ENCODE measurements around the gene SEPHS2.
"Not testable (repeated sequence)": the region's sequence is repeated elsewhere in the genome, so short reads cannot be mapped to it uniquely, and the experiment has no call there.

Gene SEPHS2, protein sequence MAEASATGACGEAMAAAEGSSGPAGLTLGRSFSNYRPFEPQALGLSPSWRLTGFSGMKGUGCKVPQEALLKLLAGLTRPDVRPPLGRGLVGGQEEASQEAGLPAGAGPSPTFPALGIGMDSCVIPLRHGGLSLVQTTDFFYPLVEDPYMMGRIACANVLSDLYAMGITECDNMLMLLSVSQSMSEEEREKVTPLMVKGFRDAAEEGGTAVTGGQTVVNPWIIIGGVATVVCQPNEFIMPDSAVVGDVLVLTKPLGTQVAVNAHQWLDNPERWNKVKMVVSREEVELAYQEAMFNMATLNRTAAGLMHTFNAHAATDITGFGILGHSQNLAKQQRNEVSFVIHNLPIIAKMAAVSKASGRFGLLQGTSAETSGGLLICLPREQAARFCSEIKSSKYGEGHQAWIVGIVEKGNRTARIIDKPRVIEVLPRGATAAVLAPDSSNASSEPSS

DNA sequence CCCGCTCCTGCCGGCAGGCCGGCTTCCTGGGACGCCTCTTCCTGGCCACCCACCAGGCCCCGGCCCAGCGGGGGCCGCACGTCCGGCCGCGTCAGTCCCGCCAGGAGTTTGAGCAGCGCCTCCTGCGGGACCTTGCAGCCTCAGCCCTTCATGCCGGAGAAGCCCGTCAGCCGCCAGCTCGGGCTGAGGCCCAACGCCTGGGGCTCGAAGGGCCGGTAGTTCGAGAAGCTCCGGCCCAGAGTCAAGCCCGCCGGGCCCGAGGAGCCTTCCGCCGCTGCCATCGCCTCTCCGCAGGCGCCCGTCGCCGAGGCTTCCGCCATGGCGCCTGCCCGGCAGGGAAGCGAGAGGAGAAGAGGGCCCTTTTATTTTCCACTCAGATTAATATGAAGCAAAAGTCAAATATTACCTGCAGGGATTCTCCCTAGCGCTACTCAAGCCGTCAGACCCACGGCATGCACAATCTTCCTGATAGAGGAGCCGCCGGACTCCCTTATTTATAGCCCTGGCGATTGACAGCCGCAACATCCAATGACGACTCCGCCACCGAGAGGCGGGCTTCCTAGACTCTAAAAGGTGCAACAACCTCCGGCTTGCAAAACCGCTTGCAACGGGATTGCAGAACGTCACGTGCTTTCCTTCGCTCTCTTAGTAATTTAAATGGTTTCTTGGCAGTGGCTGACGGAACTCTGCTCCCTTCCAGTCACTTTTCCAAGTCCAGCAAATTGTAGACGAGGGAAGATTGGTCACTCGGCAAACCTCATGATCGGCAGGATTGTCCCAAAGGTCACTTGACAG, at the start of gene SEPHS2:
TSS of gene SEPHS2 (minus strand) at position 467 of the 795 bp plus-strand sequence. CDS start at position 320, 147 bp downstream.
- DNase-seq: peak; percentile 95

GRCh38 chr16:30494709-30495108, 49.0 kb upstream of the SEPHS2 start:
- no peak for DNase-seq

DNA sequence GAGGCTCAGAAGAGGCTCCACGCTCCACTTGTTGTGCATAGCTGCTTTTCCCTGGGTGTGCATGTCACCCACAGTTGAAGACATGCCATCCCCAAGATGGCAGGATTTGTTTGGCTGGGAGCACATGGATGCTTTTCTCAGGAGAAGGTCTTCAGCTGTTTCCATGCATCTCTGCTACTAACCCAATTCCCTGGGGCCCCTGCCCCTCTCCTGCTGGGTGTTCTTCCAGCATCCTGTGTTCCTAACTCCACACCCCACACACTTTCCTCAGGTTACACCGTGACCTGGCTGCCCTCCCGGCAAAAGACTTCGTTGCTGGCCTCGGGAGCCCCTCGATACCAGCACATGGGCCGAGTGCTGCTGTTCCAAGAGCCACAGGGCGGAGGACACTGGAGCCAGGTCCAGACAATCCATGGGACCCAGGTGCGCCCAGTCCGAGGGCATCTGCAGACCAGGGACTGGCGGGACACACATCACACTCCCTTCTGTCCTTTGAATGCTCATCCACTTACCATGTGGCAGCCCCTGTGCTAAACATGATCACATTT, 48.3 kb upstream of the SEPHS2 start:
- DNase-seq: no peak

DNA sequence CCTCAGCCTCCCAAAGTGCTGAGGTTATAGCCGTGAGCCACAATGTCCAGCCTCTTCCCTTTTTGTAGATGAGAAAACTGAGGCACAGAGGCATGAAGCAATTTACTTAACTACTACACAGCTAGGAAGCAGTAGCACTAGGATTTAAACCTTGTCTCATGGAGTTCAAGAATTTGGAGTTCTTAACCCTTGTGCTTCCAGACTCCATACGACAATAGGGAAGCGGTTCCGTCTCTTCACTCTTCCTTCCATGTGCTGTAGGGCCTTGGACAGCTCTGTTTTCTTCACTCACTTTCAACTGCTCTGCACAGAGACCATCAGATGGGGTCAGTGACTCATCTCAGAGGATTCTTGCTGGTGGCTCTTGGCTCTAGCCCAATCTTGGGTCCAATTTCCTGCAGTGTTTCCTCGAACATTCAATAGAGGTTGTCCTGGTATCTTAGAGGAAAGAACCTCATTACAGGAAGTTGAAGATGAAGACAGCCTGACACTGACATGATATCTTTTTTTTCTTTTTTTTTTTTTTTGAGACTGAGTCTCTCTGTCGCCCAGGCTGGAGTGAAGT, 46.2 kb upstream of the SEPHS2 start:
- peak; percentile 29 for DNase-seq

DNA sequence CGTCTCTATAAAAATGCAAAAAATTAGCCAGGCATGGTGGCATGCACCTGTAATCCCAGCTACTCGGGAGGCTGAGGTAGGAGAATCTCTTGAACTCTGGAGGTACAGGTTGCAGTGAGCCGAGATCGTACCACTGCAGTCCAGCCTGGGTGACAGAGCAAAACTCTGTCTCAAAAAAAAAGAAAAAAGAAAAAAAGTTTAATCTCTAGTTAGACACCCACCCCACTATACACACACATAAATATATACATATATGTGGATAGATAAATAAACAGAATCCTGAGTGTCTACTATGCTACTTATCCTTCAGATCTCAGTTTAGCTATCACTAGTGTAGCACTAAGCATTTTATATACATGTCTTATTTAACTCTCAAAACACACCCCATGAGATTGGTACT, 45.6 kb upstream of the SEPHS2 start:
- no peak for DNase-seq

DNA sequence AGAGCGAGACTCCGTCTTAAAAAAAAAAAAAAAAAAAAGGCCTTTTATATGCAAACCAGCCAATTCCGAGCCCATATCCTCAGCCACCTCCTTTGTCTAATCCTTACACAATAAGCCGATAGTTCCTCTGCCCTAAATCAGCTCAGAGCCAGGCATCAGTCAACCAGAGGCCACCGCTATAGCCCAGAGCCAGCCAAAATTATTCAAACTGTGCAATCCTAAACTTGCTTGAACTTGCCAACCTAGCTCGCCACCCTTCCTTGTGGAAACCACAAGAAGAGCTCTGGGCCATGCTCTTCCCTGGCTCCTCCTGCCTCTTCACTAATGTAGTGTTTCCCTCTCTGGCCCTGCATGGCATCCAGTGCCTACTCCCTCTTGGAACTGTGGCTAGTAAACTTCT, 44.5 kb upstream of the SEPHS2 start:
- no peak for DNase-seq

- DNase-seq: no peak
These were observed 43.3 kb upstream of the SEPHS2 start for GRCh38 chr16:30488764-30489605.

- no peak for DNase-seq
These were observed 40.3 kb upstream of the SEPHS2 start for GRCh38 chr16:30485818-30486436.

- DNase-seq: no peak
These were observed 39.2 kb upstream of the SEPHS2 start for GRCh38 chr16:30484887-30485286.

DNA sequence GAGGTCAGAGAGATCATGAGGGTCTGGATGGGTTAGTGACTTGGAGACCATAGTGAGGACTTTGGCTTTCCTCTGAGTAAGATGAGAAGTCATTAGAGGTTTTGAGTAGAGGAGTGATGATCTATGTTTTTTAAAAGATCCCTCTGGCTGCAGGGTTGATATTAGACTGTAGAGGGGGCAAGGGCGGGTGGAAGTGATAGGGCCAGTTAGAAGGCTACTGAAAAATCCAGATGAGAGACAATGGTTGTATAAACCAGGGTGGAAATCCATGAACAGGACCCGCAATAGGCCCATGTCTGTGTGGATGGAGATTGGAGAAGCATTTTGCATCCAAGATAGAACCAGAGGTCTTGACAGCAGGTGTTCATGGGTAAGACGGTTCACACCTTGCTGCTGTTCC, 36.7 kb upstream of the SEPHS2 start:
- no peak for DNase-seq

- DNase-seq: no peak
These were observed 35.7 kb upstream of the SEPHS2 start for GRCh38 chr16:30481381-30481780.

DNA sequence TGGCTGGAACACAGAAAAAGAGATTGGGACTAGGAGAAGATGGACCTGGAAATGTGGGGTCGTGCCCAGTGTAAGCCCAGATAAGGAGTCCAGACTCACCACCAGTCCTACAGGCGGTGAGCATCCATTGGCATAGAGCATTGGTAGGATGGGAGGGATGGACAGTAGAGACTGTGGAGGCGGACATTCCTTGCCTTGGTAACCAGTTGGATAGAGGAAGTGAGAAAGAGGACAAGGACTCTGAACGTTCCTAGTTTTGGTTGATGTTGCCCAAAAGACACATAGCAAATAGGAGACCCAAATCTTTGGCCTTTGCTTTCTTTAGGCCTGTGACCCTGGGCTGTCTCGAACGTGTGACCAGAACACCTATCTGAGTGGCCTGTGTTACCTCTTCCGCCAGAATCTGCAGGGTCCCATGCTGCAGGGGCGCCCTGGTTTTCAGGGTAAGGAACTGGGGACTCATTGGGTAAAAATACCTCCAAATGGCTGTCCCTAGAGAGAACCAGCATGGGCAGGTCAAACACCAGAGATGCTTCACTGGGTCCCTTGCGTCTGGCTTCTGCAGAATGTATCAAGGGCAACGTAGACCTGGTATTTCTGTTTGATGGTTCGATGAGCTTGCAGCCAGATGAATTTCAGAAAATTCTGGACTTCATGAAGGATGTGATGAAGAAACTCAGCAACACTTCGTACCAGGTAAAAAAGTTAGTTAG, 33.2 kb upstream of the SEPHS2 start:
- DNase-seq: no peak

- DNase-seq: not testable (repeated sequence)
These were observed 32.1 kb upstream of the SEPHS2 start for GRCh38 chr16:30477773-30478172.

- DNase-seq: no peak
These were observed 31.3 kb upstream of the SEPHS2 start for GRCh38 chr16:30476991-30477390.

GRCh38 chr16:30474684-30475083, 29.0 kb upstream of the SEPHS2 start:
- DNase-seq: no peak

- DNase-seq: no peak
These were observed 28.4 kb upstream of the SEPHS2 start for GRCh38 chr16:30474074-30474452.

GRCh38 chr16:30473231-30474073, 27.8 kb upstream of the SEPHS2 start:
- peak; percentile 54 for DNase-seq

DNA sequence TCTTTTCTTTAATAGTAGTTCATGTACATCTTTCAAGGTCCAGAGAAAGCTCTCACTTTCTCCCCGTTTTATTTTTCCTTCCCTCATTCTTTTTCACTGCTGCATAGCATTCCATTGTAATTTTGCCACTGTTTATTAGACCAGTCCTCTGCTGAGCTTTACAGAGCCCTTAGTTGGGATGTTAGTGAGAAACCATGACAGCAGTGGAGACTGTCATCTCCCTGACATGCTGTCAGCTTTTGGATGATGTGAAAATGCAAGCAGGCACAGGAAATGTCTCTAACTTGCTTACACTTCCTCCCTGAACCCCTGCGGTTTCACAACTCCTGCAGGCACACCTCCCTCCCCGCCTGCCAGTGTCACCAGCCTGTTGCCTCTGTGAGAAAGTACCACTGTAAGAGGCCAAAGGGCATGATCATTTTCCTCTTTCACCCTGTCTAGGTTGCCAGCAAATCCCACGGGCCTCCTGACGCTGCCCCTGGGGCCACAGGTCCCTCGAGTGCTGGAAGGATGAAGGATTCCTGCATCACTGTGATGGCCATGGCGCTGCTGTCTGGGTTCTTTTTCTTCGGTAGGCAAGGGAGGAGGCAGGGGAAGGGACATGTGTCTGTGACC, 26.8 kb upstream of the SEPHS2 start, which contains the start of gene ITGAL:
TSS of gene ITGAL (plus strand) at position 415 of the 615 bp plus-strand sequence. CDS start at position 511, 96 bp downstream.
- peak; percentile 88 for DNase-seq

- DNase-seq: no peak
These were observed 24.9 kb upstream of the SEPHS2 start for GRCh38 chr16:30470632-30470995.

- DNase-seq: no peak
These were observed 24.5 kb upstream of the SEPHS2 start for GRCh38 chr16:30470170-30470512.
